Parathyroid adenoma (tissue), 2 donors: ENCODE data around the gene TDP2.

Experiments
- H2AFZ ChIP-seq: fragments of 300-600 bp; sonication (generic); one replicate; pipeline ENCODE4 v1.7.0; 2017; ENCODE audit warnings: antibody characterized with exemption, mild to moderate bottlenecking
- H3K27ac ChIP-seq: fragments of 300-600 bp; sonication (generic); one replicate; pipeline ENCODE4 v1.7.0; 2017
- H3K27me3 ChIP-seq: fragments of 300-600 bp; sonication (generic); one replicate; pipeline ENCODE4 v1.7.0; 2017; ENCODE audit warnings: low read length; ENCODE audit not compliant: control insufficient read depth, insufficient read depth
- H3K36me3 ChIP-seq: fragments of 300-600 bp; sonication (generic); one replicate; pipeline ENCODE4 v1.7.0; 2017; ENCODE audit warnings: low read length; ENCODE audit not compliant: control insufficient read depth, insufficient read depth
- H3K4me1 ChIP-seq: fragments of 300-600 bp; sonication (generic); one replicate; pipeline ENCODE4 v1.7.0; 2017; ENCODE audit warnings: control low read depth
- H3K4me2 ChIP-seq: fragments of 300-600 bp; sonication (generic); one replicate; pipeline ENCODE4 v1.7.0; 2017; ENCODE audit warnings: low read length
- H3K4me3 ChIP-seq: fragments of 300-600 bp; sonication (generic); one replicate; pipeline ENCODE4 v1.7.0; 2017; ENCODE audit warnings: low read depth, low read length
- H3K79me2 ChIP-seq: fragments of 300-600 bp; sonication (generic); one replicate; pipeline ENCODE4 v1.7.0; 2017; ENCODE audit warnings: control low read depth
- H3K9ac ChIP-seq: fragments of 300-600 bp; sonication (generic); one replicate; pipeline ENCODE4 v1.7.0; 2017; ENCODE audit warnings: mild to moderate bottlenecking
- H3K9me3 ChIP-seq: fragments of 300-600 bp; sonication (generic); one replicate; pipeline ENCODE4 v1.7.0; 2017; ENCODE audit warnings: low read length; ENCODE audit not compliant: control insufficient read depth
- TF ChIP-seq, protein P1 (sequence below): fragments of 300-600 bp; sonication (generic); IDR thresholded peaks from one replicate; pipeline ENCODE4 v1.7.0; 2017; ENCODE audit warnings: antibody characterized with exemption, mild to moderate bottlenecking
- donor health status: primary hyperparathyroidism.

The TDP2 gene

GRCh38 chr6:24690593-24690992, 23.9 kb upstream of the TDP2 start:
- Histone ChIP-seq H2AFZ (no peak overlapping the region), H3K4me3 (no peak overlapping the region), H3K4me2 (no peak overlapping the region), H3K27me3 (no peaks in the 10 kb centered on the region), H3K27ac (no peak overlapping the region), H3K36me3 (no peaks in the 10 kb centered on the region), H3K9me3 (no peaks in the 10 kb centered on the region), H3K4me1 (no peaks in the 10 kb centered on the region), H3K79me2 (no peaks in the 10 kb centered on the region), H3K9ac (no peak overlapping the region)
- TF ChIP-seq, protein P1, sequence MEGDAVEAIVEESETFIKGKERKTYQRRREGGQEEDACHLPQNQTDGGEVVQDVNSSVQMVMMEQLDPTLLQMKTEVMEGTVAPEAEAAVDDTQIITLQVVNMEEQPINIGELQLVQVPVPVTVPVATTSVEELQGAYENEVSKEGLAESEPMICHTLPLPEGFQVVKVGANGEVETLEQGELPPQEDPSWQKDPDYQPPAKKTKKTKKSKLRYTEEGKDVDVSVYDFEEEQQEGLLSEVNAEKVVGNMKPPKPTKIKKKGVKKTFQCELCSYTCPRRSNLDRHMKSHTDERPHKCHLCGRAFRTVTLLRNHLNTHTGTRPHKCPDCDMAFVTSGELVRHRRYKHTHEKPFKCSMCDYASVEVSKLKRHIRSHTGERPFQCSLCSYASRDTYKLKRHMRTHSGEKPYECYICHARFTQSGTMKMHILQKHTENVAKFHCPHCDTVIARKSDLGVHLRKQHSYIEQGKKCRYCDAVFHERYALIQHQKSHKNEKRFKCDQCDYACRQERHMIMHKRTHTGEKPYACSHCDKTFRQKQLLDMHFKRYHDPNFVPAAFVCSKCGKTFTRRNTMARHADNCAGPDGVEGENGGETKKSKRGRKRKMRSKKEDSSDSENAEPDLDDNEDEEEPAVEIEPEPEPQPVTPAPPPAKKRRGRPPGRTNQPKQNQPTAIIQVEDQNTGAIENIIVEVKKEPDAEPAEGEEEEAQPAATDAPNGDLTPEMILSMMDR = no peak

GRCh38 chr6:24689964-24690363, 23.3 kb upstream of the TDP2 start:
- Histone ChIP-seq H3K9ac (no peak overlapping the region), H3K27me3 (no peaks in the 10 kb centered on the region), H3K4me2 (no peak overlapping the region), H3K79me2 (no peaks in the 10 kb centered on the region), H2AFZ (no peak overlapping the region), H3K27ac (no peak overlapping the region), H3K9me3 (no peaks in the 10 kb centered on the region), H3K36me3 (no peaks in the 10 kb centered on the region), H3K4me1 (no peaks in the 10 kb centered on the region), H3K4me3 (no peak overlapping the region)
- TF ChIP-seq, protein P1 = no peak

DNA sequence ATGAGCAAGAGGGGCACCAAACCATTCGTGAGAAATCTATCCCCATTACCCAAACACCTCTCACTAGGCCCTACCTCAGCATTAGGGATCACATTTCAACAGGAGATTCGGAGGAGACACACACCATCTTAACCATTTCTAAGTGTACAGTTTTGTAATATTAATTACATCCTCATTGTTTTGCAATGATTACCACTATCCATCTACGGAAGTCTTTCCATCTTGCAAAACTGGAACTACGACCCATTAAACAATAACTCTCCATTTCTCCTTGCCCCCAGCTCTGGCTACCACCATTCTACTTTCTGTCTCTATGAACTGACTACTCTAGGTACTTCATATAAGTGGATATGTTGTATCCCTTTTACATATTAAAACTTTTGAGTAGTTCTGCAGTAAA, 20.2 kb upstream of the TDP2 start:
- Histone ChIP-seq H3K9me3 (no peaks in the 10 kb centered on the region), H3K27me3 (no peaks in the 10 kb centered on the region), H3K9ac (no peak overlapping the region), H3K27ac (no peak overlapping the region), H3K4me2 (no peak overlapping the region), H3K4me3 (no peak overlapping the region), H3K4me1 (no peaks in the 10 kb centered on the region), H3K79me2 (no peaks in the 10 kb centered on the region), H2AFZ (no peak overlapping the region), H3K36me3 (no peaks in the 10 kb centered on the region)
- TF ChIP-seq, protein P1 = no peak

DNA sequence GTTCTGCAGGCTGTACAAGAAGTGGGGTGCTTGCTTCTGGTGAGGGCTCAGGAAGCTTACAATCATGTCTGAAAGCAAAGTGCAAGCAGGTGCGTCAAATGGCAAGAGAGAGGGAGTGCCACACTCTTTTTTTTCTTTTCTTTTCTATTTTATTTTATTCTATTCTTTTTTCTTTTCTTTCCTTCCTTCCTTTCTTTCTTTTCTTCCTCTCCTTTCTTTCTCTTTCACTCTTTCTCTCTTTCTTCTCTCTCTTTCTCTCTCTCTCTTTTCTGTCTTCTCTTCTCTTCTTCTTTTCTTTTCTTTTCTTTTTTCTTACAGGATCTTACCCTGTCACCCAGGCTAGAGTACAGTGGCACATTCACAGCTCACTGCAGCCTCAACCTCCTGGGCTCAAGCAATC, 19.7 kb upstream of the TDP2 start:
- no peaks in the 10 kb centered on the region for H3K9me3 ChIP-seq
- H2AFZ ChIP-seq = no peak overlapping the region
- H3K4me3 ChIP-seq = no peak overlapping the region
- no peaks in the 10 kb centered on the region for H3K27me3 ChIP-seq
- no peak overlapping the region for H3K9ac ChIP-seq
- no peaks in the 10 kb centered on the region for H3K79me2 ChIP-seq
- H3K4me1 ChIP-seq = no peaks in the 10 kb centered on the region
- no peak overlapping the region for H3K27ac ChIP-seq
- TF ChIP-seq, protein P1 = no peak
- H3K36me3 ChIP-seq = no peaks in the 10 kb centered on the region
- H3K4me2 ChIP-seq = no peak overlapping the region
